H54 (cell line): ENCODE measurements around the gene YEATS2.

ENCODE experiments used
- DNase-seq: peaks from one replicate; pipeline ENCODE4 v3.0.0; 2011; ENCODE audit warnings: low spot score, mixed read lengths; ENCODE audit not compliant: insufficient read length
- FAIRE-seq: peaks from 3 replicates; lab custom pipeline; 2011; peaks lifted over from hg19 to GRCh38; lab: Jason Lieb, UNC
- POLR2A ChIP-seq: IDR thresholded peaks from 2 replicates; pipeline ENCODE4 v1.6.1; 2011; ENCODE audit warnings: low read depth, mild to moderate bottlenecking, low read length

The YEATS2 gene

DNA sequence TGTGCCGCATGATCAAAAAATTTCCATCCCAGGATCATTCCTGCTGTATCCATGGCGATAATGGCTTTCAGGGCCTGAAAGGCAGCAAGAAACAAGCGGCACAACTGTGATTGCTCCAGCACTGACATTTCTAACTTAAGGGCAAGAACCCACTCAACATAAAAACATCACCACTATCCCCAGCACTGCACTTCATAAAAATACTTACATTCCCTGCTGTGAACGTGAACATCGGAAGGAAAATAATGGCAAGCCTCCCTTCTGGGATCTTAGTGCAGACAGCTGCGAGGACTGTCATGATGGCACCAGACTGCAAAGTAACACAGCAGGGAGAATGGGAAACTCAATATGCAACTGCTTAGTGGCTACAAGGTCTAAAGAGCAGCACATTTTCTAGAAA, 135.9 kb downstream of the YEATS2 start:
- no peak for FAIRE-seq
- TF ChIP-seq POLR2A = no peak

DNA sequence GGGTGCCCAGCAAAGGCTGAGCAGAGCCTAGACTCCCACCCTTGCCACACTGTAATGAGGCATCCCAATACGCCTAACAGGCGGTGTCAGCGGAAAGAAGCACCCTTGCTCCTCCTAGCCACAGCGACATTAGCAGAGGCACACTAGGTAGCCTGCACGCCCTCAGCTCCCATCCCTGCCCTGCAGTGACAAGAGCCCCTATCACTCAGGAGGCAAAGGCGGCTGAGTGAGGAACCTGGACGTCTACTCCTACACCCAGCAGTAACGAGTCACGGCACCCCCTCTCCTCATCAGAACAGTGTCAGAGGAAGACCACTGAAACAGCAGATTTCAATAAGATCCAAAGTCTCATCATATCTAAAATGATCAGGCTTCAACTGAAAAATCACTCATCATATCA, 139.8 kb downstream of the YEATS2 start:
- TF ChIP-seq POLR2A = no peak
- FAIRE-seq (no peak), DNase-seq (no peak)

More for the DNA sequence above, 135.9 kb downstream of the YEATS2 start:
- DNase-seq = no peak

DNA sequence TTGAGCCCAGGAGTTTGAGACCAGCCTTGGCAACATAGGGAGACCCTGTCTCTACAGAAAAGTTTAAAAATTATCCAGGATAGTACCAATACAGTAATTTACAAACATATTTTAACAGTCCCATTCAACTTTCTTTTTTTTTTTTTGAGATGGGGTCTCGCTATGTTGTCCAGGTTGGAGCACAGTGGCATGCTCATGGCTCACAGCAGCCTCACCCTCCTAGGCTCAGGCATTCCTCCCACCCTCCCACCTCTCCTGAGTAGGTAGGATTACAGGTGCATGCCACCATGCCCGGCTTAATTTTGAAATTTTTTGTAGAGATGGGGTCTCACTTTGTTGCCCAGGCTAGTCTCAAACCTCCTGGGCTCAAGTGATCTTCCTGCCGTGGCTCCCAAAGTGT, 140.3 kb downstream of the YEATS2 start:
- no peak for TF ChIP-seq POLR2A
- no peak for FAIRE-seq
- no peak for DNase-seq

DNA sequence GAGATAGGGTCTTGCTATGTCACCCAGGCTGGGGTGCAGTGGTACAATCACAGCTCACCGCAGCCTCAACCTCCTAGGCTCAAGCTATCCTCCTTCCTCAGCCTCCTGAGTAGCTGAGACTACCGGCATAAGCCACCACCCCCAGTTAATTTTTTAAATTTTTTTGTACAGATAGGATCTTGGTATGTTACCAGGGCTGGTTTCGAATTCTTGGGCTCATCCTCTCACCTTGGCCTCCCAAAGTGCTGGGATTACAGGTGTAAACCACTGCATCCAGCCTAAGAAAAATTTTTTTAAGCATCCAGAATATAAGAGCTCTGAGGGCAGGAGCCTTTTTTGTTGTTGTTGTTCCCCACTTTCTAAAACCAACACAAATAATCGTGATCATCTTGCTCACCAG, 142.2 kb downstream of the YEATS2 start:
- FAIRE-seq (no peak), DNase-seq (no peak)
- TF ChIP-seq POLR2A = no peak

DNA sequence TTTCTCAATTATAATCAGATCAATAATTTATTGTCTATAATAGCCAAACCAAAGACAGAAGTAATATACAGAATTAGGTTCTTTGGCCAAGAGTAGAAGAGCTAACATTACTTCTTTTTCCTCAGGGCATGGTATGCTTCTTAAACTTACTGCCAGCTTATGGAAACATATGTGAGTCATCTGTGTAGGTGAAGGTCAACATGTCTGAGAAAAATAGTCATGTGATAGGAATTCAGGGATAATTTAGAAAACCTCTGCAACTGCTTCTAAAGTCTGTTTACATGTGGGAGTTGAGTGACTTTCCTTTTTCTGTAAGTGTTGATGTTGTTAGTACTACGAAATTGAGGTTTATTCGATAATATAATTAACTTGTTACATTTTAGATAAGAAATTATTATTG, 147.0 kb downstream of the YEATS2 start:
- FAIRE-seq (peak; percentile 95), DNase-seq (no peak)
- no peak for TF ChIP-seq POLR2A

DNA sequence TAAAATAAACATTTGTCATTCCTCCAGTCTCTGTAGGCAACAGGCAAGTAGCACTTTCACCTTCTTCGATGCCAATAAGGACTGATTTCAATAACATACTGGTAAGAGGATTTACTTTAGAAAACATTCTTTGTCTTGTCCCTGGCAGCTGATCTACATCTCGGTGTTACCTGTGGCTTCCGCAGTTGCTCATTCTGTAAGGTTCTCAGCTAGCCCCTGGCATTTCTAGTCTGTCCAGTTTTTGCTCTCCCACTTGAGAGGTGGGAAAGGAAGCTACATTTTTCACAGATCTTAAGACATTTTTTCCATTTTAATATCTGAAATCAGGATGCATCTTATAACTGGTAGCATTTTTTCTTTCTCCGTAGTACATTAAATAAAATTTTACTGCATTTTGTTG, 147.5 kb downstream of the YEATS2 start:
- no peak for TF ChIP-seq POLR2A
- peak; percentile 27 for FAIRE-seq
- DNase-seq = no peak

DNA sequence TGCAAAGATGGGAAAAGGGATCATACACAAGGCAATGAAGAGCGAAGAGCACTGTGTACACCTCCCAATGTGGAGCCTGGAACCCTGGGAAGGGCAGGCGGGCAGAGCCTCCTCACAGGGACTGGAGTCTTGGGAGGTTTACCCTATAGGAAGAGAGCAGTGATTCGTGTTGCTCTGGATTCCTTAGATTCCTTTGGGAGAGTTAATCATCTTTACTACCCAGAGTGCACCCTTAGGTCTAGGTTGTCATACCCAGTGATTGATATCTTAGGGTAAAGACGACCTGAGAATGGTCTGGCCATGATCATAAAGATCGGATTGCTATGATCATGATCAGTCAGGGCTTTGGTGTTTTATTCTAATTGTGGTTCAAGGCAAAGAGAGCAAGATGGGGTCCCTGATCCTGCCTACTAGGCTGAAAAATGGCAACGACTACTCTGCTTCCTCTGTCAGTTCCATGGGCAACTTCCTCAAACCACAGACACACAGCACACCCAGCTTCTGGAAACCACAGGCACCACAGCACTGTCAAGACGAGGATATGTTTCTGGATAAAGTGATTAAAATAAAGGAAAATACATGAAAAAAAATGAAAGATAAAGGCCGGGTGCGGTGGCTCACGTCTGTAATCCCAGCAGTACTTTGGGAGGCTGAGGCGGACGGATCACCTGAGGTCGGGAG, 148.2 kb downstream of the YEATS2 start:
- FAIRE-seq (peak; percentile 91), DNase-seq (peak; percentile 50)
- TF ChIP-seq POLR2A = no peak

DNA sequence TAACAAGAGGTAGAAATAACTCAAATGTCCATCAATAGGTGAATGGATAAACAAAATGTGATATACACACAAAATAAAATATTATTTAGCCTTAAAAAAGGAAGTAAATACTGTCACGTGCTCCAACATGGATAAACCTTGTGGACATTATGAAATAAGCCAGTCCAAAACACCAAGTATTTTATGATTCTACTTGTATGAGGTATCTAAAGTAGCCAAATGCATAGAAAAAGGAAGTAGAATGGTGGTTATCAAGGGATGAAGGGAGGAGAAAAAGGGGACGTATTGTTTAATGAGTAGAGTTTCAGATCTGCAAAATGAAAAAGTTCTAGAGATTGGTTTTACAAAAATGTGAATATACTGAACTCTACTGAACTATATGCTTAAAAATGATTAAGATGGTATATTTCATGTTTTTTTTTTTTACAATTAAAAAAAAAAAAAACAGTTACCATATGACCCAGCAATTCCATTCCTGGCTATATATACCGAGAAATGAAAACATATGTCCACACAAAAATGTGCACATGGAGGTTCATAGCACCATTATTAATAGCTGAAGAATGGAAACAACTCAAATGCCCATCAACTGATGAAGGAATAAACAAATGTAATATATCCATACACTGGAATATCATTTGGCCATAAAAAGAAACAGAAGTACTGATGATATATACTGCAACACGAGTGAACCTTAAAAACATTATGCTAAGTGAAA, 156.9 kb downstream of the YEATS2 start:
- DNase-seq (no peak), FAIRE-seq (peak; percentile 74)
- TF ChIP-seq POLR2A = no peak

DNA sequence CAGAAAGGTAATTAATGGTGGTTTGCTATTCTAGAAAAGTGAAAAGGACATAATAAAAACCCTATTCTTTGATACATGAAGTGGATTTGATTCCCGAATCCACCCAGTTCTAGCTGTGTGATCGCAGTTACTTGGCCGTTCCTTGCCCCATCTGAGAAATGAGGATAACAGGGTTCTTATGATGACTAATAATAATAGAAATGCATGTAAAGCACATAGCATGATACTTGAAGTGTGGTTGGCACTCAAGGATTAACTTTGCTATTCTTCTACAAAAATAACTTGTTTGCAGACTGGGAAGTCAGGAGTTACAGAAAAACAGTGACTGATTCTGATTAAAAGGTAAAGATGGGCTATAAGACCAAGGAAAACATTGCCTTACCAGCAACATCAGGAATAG, 160.3 kb downstream of the YEATS2 start:
- FAIRE-seq (no peak), DNase-seq (no peak)
- no peak for TF ChIP-seq POLR2A
